Right lobe of liver (tissue), 6 donors: ENCODE results near the gene LRP3. TPM values are rescaled to one million over a fixed set of nuclear protein-coding genes. Genes with fewer than 3 reads are reported as not detected.
A peak's percentile ranks its signal among the peaks of the same experiment; 100 is the strongest.

ENCODE experiments used
- ATAC-seq, 4 donors: fragments of 200-7000 bp; cut with Tn5 transposase; one replicate each; pipeline ENCODE4 v1.9.1; 2020; ENCODE audit warnings: mild to moderate bottlenecking in 4 of 4, moderate library complexity in 4 of 4
- DNase-seq, 3 donors: peaks; one replicate each; pipeline ENCODE4 v3.0.0-alpha.2; 2020
- H3K27ac ChIP-seq, 3 donors: fragments of 200-600 bp; one replicate each; pipeline ENCODE4 v1.8.0; 2022
- H3K27me3 ChIP-seq, 2 donors: fragments of 200-600 bp; one replicate each; pipeline ENCODE4 v1.8.0; 2022
- H3K36me3 ChIP-seq, 4 donors: fragments of 200-600 bp; sonication (generic) in 1 of 4; one replicate each; pipeline versions ENCODE4 v1.5.1 to v1.8.0; 2017 to 2022; ENCODE audit warnings: control low read depth in 1 of 4
- H3K4me1 ChIP-seq, 4 donors: fragments of 200-600 bp; sonication (generic) in 1 of 4; one replicate each; pipeline versions ENCODE4 v1.5.1 to v1.8.0; 2017 to 2022; ENCODE audit warnings: control low read depth in 1 of 4
- H3K4me3 ChIP-seq, 3 donors: fragments of 200-600 bp; one replicate each; pipeline ENCODE4 v1.8.0; 2022
- H3K9me3 ChIP-seq, 4 donors: fragments of 200-600 bp; sonication (generic) in 1 of 4; one replicate each; pipeline versions ENCODE4 v1.5.1 to v1.8.0; 2017 to 2022; ENCODE audit warnings: control low read depth in 1 of 4
- CTCF ChIP-seq, 4 donors: fragments of 200-600 bp in 3 of 4; fragments of 450-650 bp in 1 of 4; IDR thresholded peaks; one replicate each; pipeline versions ENCODE4 v1.5.1 to v1.8.0; 2016 to 2022; ENCODE audit warnings: antibody characterized with exemption in 4 of 4, mild to moderate bottlenecking in 2 of 4
- POLR2A ChIP-seq: fragments of 450-650 bp; IDR thresholded peaks from one replicate; pipeline ENCODE4 v1.6.1; 2017; ENCODE audit warnings: antibody characterized with exemption, mild to moderate bottlenecking
- WGBS: methylation state at CpG from one replicate; pipeline ENCODE4 v1.1.6; 2018; ENCODE audit warnings: low coverage, low lambda C conversion rate; ENCODE audit not compliant: insufficient coverage; ENCODE audit errors: missing lambda C conversion rate; 5-methylcytosine and 5-hydroxymethylcytosine counted together
- intact Hi-C, 2 donors: fragments of 100-400 bp; cut with DNase I; formaldehyde crosslinking; loops; one replicate each; pipeline versions ENCODE4 v1.11.2 to v1.14.1; 2022
- total RNA-seq, 6 experiments: library from RNA; depleted of rRNA in 2 of 6; stranded (reverse); fragments of >200 nt in 2 of 6; fragmentation: NEBNext Ultra II Directional in 3 of 6; extraction: Animal tissue kit (Norgen Biotek cat#: 25700) in 3 of 6; gene quantifications; one replicate each; pipeline versions ENCODE4 v1.1.0 to v1.2.4, GENCODE V29; 2016 to 2023
- donor health status: DM: no; HTN: yes; CAD: no.
- donor health status: DM: no; HTN: no; CAD: no.
- donor health status: DM: no; HTN: no; CAD: no.
- donor health status: DM: no; HTN: yes; CAD: no.
- donor health status: DM: no; HTN: yes; CAD: no.

LRP3 gene
- total RNA-seq, 6 experiments from 2014 or later, result 25.2 to 40.7 (median 33.7) TPM

- Histone ChIP-seq H3K4me3 (no peak overlapping the region), H3K27me3 (no peaks in the 10 kb centered on the region), H3K4me1 (peaks cover 0 to 18% (median 4%) of the 10 kb centered on the region in 4 donors), H3K27ac (no peak overlapping the region), H3K9me3 (no peaks in the 10 kb centered on the region), H3K36me3 (no peaks in the 10 kb centered on the region)
- ATAC-seq (no peak), DNase-seq (no peak)
- TF ChIP-seq POLR2A (no peak), CTCF (IDR thresholded peaks at IDR 0.05) (no peak)
- WGBS, result 94% methylated on average over 3 of the region's 10 CpGs
- intact Hi-C loops, result no loop called here
These were observed 18.9 kb upstream of the LRP3 start for GRCh38 chr19:33175156-33175782.

- peaks cover 0 to 18% (median 4%) of the 10 kb centered on the region in 4 donors for H3K4me1 ChIP-seq
- TF ChIP-seq CTCF (IDR thresholded peaks at IDR 0.05), result no peak
- no peak for TF ChIP-seq POLR2A
- H3K9me3 ChIP-seq, result no peaks in the 10 kb centered on the region
- intact Hi-C loops, result no loop called here
- peak overlapping the region; percentile 56 to 94 (median 90) for H3K4me3 ChIP-seq
- H3K27ac ChIP-seq, result peak overlapping the region; percentile 88 to 91 (median 89)
- DNase-seq, result no peak
- ATAC-seq, result peak in 3 of 4 donors; percentile 0 to 1 (median 0)
- no peaks in the 10 kb centered on the region for H3K27me3 ChIP-seq
- WGBS, result 1% methylated on average over 16 of the region's 25 CpGs
- H3K36me3 ChIP-seq, result no peaks in the 10 kb centered on the region
These were observed 18.1 kb upstream of the LRP3 start for GRCh38 chr19:33175886-33176669.

GRCh38 chr19:33176670-33177416 is 17.3 kb upstream of the LRP3 start:
- WGBS, result 4% methylated on average over 4 of the region's 65 CpGs
- Histone ChIP-seq H3K4me1 (peaks cover 0 to 18% (median 4%) of the 10 kb centered on the region in 4 donors), H3K9me3 (no peaks in the 10 kb centered on the region), H3K27ac (peak overlapping the region; percentile 88 to 91 (median 89)), H3K36me3 (no peaks in the 10 kb centered on the region), H3K4me3 (peak overlapping the region; percentile 56 to 94 (median 90)), H3K27me3 (no peaks in the 10 kb centered on the region)
- DNase-seq, result peak; percentile 97 to 99 (median 98)
- TF ChIP-seq POLR2A (peak; percentile 84), CTCF (IDR thresholded peaks at IDR 0.05) (peak in 3 of 4 donors; percentile 17 to 31 (median 18))
- intact Hi-C loops, result no loop called here
- ATAC-seq, result peak; percentile 92 to 96 (median 93)

GRCh38 chr19:33177417-33177979 is 16.6 kb upstream of the LRP3 start:
- Histone ChIP-seq H3K27me3 (no peaks in the 10 kb centered on the region), H3K27ac (peak overlapping the region; percentile 58 to 89 (median 88)), H3K36me3 (no peaks in the 10 kb centered on the region), H3K9me3 (no peaks in the 10 kb centered on the region), H3K4me1 (peaks cover 0 to 18% (median 4%) of the 10 kb centered on the region in 4 donors), H3K4me3 (peak overlapping the region; percentile 56 to 94 (median 90))
- ATAC-seq (peak; percentile 12 to 26 (median 19)), DNase-seq (no peak)
- TF ChIP-seq POLR2A, result no peak
- TF ChIP-seq CTCF (IDR thresholded peaks at IDR 0.05), result peak in 3 of 4 donors; percentile 24 to 41 (median 41)
- intact Hi-C loops, result no loop called here
- 0% methylated on average over 10 of the region's 38 CpGs for WGBS
